ENCODE data around the gene GAS7.
"Not testable (repeated sequence)": the region's sequence is repeated elsewhere in the genome, so short reads cannot be mapped to it uniquely, and the experiment has no call there.

GAS7 gene

GRCh38 chr17:10021272-10021984, 177.0 kb downstream of the GAS7 start:
- peak; percentile 43 for DNase-seq (ENCODE audit: low read depth)

- DNase-seq (ENCODE audit: low read depth) = peak; percentile 9
Measured at GRCh38 chr17:10019941-10020451, 178.4 kb downstream of the GAS7 start.

GRCh38 chr17:10018461-10018891, 179.9 kb downstream of the GAS7 start:
- no peak for DNase-seq (ENCODE audit: low read depth)

GRCh38 chr17:10016958-10017570, 181.3 kb downstream of the GAS7 start:
- not testable (repeated sequence) for DNase-seq (ENCODE audit: low read depth)

GRCh38 chr17:10013365-10014112, 184.9 kb downstream of the GAS7 start:
- DNase-seq (ENCODE audit: low read depth) = peak; percentile 44

GRCh38 chr17:10010752-10011151, 187.7 kb downstream of the GAS7 start:
- no peak for DNase-seq (ENCODE audit: low read depth)

GRCh38 chr17:10003705-10004104, 194.7 kb downstream of the GAS7 start:
- DNase-seq (ENCODE audit: low read depth) = no peak

GRCh38 chr17:10002567-10003360, 195.6 kb downstream of the GAS7 start:
- DNase-seq (ENCODE audit: low read depth) = not testable (repeated sequence)

GRCh38 chr17:10001306-10001873, 197.0 kb downstream of the GAS7 start:
- no peak for DNase-seq (ENCODE audit: low read depth)

GRCh38 chr17:9999919-10000695, 198.3 kb downstream of the GAS7 start:
- no peak for DNase-seq (ENCODE audit: low read depth)

GRCh38 chr17:9998060-9998459, 200.3 kb downstream of the GAS7 start:
- DNase-seq (ENCODE audit: low read depth) = no peak

GRCh38 chr17:9994761-9995160, 203.6 kb downstream of the GAS7 start:
- no peak for DNase-seq (ENCODE audit: low read depth)

GRCh38 chr17:9991796-9992195, 206.6 kb downstream of the GAS7 start:
- no peak for DNase-seq (ENCODE audit: low read depth)

GRCh38 chr17:9991351-9991750, 207.1 kb downstream of the GAS7 start:
- DNase-seq (ENCODE audit: low read depth) = no peak

GRCh38 chr17:9987779-9988585, 210.4 kb downstream of the GAS7 start:
- DNase-seq (ENCODE audit: low read depth) = peak; percentile 33

- no peak for DNase-seq (ENCODE audit: low read depth)
Measured at GRCh38 chr17:9986754-9987382, 211.5 kb downstream of the GAS7 start.

- DNase-seq (ENCODE audit: low read depth) = no peak
Measured at GRCh38 chr17:9985646-9986045, 212.8 kb downstream of the GAS7 start.

- no peak for DNase-seq (ENCODE audit: low read depth)
Measured at GRCh38 chr17:9984768-9985167, 213.6 kb downstream of the GAS7 start.

GRCh38 chr17:9982159-9982558, 216.2 kb downstream of the GAS7 start:
- DNase-seq (ENCODE audit: low read depth) = no peak

Data from iris pigment epithelial cell (primary cell).